HG02885 (cell line): ENCODE results near the gene CKS1B.

ENCODE experiments used
- ATAC-seq: cut with Tn5 transposase; IDR thresholded peaks from one replicate; pipeline ENCODE4 v1.9.1; 2021; ENCODE audit warnings: mild to moderate bottlenecking; ENCODE audit not compliant: unreplicated experiment, poor library complexity

Gene CKS1B

DNA sequence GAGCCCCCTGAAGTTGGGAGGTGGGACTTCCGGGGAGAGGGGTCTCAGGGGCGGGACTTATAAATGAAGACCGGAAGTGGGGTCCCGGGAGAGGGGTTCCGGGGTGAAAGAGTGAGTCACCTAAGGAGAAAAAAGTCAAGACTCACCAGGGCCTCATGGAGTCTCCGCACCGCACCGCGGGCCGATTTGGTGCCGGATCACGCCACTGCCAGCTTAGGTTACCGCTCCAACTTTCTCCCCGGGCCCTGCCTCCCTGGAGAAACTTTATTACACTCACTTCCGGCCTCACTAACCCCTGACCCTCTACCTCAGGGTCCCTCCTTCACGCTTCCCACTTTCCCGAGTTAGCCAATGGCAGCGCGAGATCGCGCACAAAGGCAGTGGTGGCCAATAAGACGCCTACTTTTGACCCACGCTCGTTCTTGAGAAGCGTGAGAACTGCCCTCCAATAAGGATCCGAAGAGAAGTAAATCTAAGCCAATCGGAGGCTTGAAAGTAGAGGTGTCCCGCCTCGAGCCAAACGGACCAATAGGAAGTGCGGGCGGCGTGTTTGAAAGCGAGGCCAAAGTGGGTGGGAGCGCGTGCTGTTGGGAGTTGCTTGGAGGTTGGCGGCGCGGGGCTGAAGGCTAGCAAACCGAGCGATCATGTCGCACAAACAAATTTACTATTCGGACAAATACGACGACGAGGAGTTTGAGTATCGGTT lies at the start of gene CKS1B:
TSS of gene CKS1B (plus strand) at position 580 of the 706 bp plus-strand sequence. CDS start at position 645, 65 bp downstream.
- ATAC-seq, result peak; percentile 83

DNA sequence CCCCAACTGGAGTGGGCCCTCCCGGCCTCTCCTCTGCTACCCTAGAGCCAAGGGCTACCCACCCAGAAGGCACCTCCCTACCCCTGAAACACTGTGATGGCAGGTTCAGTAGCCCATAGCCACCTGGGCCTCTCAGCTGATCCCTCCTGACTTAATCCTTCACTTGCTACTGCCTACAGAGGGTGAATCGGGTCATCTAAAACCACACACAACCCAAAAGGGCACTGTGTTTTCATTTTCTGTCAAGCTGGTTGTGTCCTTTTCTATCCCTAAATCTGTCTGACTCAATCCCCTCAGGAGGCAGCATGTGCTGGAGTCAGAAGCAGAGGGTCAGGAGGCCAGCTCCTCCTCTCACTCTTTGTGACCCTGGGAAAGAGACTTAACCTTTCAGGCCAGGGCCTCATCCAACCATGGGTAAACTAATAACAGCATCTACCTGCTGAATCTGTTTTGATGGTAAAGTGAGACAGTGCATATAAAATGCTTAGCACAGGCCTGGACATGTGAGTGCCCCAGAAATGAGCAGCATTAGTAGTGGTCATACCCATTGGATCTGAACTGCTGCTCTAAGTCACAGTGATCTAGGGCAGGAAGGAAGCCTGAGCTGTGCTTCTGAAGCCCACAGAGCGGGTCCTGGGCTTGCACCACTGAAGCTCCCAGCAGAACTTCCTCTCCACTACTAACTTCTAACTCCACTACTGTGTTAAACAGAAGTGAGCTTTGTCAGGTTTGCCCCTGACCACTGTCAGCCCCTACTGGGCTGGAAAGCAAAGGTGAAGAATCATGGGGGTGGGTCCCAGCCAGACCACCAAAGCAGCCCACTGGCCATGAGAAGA lies 48.9 kb upstream of the CKS1B start:
- ATAC-seq, result no peak

DNA sequence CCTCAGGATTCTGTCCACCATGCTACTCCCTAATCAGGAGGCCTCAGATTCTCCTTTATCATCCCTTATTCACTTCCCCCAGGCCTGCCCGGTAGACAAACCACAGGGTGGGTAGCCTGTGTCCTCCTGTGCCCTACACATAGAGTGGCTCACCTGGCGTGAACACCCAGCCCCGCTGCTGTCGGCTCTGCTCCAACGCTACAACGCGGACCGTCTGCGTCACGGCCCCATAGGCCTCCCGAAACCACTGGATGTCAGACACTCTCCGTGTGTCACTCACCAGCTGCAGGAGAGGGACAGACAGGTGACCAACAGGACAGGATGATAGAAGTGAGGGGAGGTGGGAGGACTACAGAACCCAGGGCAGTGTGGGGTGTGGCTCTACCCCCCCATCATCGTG lies 48.3 kb upstream of the CKS1B start:
- ATAC-seq, result no peak

DNA sequence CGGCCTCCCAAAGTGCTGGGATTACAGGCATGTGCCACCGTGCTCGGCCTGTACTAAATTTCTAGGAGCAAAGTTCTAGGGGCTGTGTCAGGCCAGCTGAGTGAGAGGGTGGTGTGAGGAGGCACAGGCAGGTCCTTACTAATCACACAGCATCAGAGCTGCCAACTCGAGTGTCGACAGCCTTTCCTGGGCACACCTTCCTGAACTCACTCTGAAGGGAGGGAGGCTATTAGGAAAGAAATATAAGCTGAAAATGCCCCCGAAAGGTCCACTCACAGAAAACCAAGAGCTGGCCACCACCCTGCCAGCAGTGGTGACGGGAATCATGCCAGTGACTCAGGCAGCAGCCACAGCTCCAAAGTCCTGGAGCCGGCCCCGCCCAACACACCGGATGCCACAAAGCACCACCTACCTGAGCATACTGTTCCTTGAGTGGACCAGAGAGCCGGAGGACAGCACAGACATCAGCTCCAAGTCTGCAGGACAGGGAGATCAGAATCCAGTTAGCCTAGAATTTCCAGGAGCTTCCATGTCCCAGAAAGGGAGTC lies 42.5 kb upstream of the CKS1B start:
- ATAC-seq, result no peak

DNA sequence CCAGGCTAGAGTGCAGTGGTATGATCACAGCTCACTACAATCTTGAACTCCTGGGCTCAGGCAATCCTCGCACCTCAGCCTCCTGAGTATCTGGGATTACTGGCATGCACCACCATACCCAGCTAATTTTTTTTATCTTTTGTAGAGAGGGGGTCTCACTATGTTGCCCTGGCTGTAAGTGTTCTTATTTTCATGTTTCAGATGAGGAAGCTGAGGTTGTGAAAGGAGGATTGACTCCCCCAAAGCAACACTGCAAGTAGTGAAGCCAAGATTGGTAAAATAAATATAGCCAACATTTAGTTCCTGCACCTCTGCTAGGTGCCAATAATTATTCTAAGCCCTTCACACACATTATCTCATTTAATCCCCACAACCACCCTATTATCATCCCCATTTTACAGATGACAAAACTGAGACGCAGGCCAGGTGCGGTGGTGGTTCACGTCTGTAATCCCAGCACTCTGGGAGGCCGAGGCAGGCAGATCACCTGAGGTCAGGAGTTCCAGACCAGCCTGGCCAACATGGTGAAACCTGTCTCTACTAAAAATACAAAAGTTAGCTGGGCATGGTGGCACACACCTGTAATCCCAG lies 40.0 kb upstream of the CKS1B start:
- ATAC-seq, result no peak

DNA sequence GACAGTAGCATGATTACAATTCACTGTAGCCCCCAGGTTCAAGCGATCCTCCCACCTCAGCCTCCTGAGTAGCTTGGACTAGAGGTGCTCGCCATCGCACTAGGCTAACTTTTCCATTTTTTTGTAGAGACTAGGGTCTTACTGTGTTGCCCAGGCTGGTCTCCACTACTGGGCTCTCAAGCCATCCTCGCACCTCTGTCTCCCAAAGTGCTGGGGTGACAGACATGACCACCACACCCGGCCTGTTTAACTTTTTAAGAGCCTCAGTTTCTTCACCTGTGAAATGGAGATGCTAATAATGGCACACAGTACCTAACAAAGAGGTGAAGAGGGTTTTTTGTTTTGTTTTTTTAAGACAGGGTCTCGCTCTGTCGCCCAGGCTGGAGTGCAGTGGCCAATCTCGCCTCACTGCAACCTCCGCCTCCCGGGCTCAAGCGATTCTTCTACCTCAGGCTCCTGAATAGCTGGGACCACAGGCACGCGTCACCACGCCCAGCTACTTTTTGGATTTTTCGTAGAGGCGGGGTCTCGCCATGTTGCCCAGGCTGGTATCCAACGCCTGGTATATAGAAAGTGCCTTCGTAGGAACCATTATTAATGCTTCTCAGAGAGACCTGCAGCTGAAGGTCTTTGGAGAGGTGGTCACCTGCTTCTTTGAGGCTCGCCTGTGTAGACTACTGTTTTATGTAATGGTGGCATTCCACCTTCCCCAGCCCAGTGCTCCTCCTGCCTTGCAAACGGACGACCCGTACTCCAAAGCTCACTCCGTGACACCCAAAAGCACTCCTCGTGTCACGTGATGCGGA lies 38.5 kb upstream of the CKS1B start:
- ATAC-seq, result no peak

DNA sequence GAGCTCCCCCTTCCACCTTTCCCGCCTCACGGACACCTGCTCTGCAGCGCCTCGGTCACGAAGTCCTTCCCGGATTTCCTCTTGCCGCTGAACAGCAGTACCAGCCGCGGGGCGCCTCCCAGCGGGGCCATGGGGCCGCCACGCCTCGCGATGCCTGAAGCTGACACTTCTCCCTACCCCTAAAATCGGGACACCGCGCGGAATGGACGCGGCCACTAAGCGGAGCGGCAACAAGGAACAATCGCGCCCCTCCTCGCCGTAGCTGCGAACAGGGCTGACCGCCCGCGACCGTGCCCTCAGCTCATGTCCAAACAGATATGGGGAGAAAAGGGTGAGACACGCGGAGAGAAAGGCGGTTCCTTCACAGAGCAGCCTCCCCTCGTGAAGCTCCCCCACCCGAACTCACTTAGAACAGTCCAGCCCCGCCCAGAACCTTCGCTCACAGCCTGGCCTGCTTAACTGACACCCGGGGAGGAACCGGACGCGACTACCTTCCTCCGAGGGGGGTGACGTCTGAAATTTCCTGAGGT lies 37.9 kb upstream of the CKS1B start, which contains the start of gene PMVK:
TSS of gene PMVK (minus strand) at position 165 of the 530 bp plus-strand sequence. CDS start at position 131, 34 bp downstream.
- peak; percentile 82 for ATAC-seq

DNA sequence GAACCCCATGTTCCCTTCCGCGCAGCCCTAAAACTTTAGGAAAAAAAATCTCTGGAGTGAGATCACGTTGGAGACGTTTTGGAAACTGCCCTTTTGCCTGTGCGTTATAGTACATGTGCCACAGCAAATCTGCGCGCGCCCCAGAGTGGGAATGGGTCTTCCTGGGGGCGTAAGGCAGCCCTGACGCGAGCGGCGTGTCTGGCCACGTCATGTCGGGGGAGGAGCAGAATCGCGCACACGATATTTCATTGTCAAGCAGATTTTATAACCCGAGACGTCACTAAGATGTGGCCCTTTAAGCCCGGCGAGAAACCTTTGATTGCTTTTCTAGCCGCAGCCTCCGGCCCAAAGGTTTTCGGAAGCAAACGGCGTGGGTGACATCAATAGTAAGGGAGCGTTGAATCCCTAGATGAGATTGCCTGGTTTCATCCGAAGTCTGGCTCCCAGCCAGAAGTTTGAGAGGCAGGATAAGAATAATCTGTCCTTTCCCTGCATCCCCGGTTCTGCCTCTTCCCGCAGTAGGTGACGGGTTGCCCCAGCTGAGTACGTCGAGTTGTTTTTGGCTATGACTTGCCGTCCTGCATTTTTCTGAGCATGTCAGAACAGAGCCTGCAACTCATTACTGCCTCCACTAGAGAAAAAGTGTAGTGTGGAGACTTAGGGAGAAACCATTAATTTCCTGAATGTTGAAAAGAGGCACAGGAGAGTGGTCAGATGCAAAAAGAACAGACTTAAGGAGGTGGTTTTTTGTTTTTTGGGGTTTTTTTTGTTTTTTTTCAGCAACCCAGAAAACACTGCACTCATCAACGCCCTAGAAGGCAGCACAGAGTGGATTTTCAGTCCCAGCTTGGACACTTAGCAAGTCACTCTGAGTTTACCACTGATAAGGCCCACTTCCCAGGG lies 37.1 kb upstream of the CKS1B start:
- peak; percentile 67 for ATAC-seq

DNA sequence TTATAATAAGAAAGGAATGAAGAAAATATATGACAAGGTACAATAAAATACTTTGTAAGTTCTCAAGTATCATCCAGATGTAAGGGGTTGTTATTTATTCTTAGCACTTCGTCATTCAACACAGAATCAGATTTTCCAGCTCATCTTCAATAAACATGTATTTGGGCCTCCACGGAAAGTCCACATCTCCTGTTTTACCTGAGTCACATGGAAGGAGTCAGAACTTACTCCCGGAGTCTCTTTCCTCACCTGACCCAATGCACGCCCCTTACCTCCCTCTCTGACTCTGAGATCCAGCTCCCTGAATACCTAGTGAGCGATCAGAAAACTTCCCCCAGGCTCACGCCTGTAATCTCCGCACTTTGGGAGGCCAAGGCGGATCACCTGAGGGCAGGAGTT lies 36.5 kb upstream of the CKS1B start:
- no peak for ATAC-seq

DNA sequence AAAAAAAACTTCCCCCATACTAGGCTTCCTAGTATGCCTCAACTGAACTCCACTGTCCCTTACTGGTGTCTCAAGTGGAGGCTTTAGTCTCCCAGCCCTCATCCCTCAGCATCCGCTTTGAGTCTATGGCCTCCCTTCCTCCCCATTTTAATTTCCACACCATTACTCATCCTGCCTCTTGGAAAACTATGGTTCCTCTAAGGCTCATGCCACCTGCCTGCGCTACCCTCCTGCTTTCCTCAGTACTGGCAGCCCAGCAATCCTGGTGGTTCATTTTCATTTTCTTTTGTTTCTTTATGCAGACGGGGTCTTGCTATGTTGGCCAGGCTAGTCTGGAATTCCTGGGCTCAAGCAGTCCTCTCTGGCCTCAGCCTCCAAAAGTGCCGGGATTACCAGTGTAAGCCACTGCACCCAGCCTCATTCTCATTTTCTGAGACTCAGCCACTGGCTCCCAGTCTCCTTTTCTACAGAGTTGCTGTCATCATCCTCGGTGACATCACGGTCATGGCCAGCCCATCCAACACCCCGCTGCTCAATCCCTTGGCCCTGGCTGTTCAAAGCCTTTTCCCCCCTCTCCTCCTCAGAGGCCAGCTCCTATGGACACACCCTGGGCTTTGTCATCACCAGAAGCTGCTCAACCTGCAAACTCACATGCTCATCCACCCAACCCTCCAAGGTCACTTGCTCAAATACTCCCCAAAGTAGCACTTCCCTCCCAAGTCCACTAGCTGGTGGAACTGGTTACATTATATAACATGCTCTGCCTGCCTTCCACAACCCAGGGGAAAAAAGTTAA lies 35.7 kb upstream of the CKS1B start:
- ATAC-seq, result no peak

DNA sequence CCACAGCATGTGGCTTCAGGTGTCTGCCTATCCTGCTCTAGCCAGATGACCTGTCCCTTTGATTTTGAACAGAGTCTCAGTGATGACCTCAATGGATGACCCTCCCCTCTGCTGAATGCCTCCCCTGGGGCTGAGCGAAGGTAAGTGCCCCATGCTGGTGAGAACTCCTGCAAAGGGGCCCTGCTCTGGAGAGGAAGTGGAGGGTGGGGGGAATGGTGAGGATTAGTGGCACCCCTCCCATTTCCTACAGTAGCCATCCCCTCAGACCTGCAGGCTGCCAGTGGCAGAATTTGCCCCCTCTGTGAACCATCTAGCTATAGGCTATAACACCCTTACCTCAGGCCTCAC lies 34.3 kb upstream of the CKS1B start:
- ATAC-seq, result no peak

DNA sequence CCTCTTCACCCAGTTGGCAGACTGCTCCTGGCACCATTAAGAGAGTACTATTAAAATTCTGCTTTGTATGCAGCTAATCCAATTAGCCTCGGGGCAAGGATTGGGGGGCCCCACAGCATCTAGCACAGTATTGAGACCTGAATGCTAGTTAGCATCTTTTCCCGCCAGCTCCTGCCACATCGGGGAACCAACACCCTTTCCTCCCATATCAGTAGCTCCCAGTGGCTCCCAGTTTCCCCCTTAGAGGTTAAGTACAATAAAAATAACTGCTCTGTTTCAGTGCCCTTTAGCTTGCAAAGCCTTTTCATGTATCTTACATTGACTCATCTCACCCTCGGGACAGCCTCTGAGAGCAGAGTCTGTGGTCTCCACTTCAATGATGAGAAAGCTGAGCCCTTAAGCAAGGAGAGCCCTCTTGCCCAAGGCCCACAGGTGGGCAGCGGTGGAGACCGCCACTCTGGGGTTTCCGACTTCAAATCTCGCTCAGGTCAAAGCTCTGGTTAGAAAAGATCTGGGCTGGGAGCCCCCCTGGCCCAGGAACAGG lies 33.8 kb upstream of the CKS1B start:
- no peak for ATAC-seq

DNA sequence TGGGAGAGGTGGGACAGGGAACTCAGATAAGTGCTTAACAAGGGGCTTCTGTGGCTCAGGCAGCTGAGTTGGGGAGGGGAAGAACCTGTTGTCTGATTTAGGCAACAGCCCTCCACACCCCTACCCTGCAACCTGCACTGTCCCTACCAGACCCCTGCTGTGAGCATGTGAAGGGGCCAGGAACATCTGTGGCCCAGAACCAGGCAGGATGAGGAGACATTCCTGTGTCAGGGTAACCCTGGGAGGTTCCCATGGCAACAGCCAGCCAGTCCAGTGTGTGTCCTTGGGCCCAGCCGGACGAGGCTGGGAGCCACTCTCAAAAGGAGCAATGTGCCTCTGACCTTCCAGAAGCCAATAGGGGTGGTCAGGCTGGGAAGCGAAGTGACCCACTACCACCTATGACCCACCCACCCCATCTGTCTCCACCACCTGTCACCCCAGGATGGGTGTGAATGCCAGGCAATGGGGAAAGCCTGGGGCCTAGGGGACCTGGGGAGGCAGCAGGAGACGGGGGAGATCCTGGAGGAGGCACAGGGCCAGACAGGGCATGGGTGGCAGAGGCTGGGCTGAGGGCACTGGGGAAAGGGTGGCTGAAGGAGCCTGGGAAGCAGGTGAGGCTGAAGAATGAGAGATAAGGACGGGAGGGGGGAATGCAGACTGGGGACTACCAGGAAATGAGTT lies 33.0 kb upstream of the CKS1B start:
- ATAC-seq, result no peak

DNA sequence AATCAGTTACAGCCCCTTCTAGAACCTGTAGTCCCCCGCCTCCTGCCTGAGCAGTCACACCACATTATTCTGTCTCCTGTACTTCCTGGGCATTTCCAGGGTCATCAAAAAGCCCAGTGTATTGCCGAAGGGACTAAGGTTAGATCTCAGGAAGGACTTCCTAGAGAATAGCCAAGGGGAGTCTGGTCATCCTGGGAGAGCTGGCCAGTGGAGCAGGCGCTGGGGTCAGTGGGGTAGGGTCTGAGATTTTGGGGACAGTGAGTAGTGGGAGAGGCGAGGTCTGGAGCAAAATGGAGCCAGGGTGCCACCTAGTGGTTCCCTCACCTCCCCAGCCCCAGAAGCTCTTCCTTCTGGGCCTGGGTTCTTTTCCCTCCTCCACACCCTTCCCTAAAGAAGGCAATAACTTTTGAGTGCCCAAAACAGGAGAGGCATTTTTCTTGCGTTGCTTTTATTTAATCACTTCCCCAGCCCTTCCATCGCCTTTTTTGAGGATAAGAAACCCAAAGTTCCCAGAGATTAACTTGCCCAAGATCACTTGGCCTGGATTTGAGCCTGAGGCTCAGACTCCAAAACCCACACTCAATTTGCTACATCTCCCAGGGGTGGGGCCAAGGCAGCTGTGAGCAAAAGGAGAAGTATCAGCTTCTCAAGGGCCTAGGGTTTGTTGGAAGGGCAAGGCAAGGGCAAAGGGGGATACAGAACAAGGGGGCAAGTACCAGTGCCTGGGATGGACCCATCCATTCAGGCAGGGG lies 30.7 kb upstream of the CKS1B start:
- ATAC-seq, result no peak

DNA sequence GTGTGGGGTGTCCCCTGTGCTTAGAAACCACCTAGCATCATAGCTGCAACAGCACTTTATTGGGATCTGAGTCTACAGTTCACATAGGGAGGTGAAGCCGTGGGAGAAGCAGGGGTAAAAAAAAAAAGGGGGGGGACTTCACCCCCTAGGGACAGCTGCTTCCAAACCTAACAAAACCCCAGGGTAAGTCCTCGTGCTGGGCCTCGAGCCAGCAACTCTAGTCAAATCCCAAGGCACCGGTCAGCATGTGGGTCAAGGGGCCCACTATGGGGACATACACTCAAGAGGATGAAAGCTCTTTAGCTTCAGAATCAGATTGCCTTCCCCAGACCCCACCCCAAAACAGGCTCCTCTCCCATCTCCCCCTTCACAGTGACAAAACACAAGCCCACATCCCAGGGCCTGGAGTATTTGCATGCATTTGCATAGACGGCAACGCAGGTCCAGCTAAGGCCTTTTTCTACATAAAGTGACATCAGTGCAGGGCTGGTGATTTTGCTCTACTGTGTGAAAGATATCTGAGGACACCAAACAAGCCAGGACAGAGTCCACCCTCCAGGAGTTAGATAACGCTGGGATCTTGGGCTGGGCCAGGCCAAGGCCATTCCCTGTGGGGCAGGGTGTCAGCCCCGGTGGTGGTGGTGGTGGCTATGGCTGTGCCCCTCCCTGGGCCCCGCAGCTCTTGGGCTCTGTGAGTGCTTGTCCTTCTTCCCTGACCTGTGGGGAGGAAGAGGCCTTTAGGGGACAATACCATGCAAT lies 29.9 kb upstream of the CKS1B start:
- no peak for ATAC-seq
